Anterior cingulate cortex (tissue), 58 donors: ENCODE results near the gene TARBP1.

ENCODE experiments used
- DNase-seq, 58 donors: peaks; one replicate each; lab custom pipeline; 2025; lab: John Stamatoyannopoulos, UW

TARBP1 gene

GRCh38 chr1:234458352-234459017 is 20.5 kb downstream of the TARBP1 start:
- DNase-seq: no peak

- DNase-seq: no peak
Observed at GRCh38 chr1:234454926-234455325, 24.1 kb downstream of the TARBP1 start.

- no peak for DNase-seq
Observed at GRCh38 chr1:234452406-234452965, 26.5 kb downstream of the TARBP1 start.

- DNase-seq: no peak
Observed at GRCh38 chr1:234440348-234440747, 38.6 kb downstream of the TARBP1 start.

- DNase-seq: no peak
Observed at GRCh38 chr1:234438579-234438978, 40.4 kb downstream of the TARBP1 start.

- peak in 1 of 58 donors; percentile 6 for DNase-seq
Observed at GRCh38 chr1:234437423-234438171, 41.4 kb downstream of the TARBP1 start.

GRCh38 chr1:234435620-234436019 is 43.4 kb downstream of the TARBP1 start:
- no peak for DNase-seq

GRCh38 chr1:234434706-234435105 is 44.3 kb downstream of the TARBP1 start:
- DNase-seq: no peak

- DNase-seq: no peak
Observed at GRCh38 chr1:234433563-234434285, 45.3 kb downstream of the TARBP1 start.

GRCh38 chr1:234431255-234431654 is 47.7 kb downstream of the TARBP1 start:
- DNase-seq: no peak

GRCh38 chr1:234430691-234431090 is 48.3 kb downstream of the TARBP1 start:
- no peak for DNase-seq

GRCh38 chr1:234429434-234429806 is 49.6 kb downstream of the TARBP1 start:
- DNase-seq: no peak

GRCh38 chr1:234427950-234428646 is 50.9 kb downstream of the TARBP1 start:
- DNase-seq: no peak

GRCh38 chr1:234413990-234414389 is 65.0 kb downstream of the TARBP1 start:
- DNase-seq: no peak

GRCh38 chr1:234413485-234413884 is 65.5 kb downstream of the TARBP1 start:
- DNase-seq: no peak

GRCh38 chr1:234412830-234413229 is 66.1 kb downstream of the TARBP1 start:
- DNase-seq: no peak

- peak in 2 of 58 donors; percentile 7 to 17 for DNase-seq
Observed at GRCh38 chr1:234409328-234409727, 69.7 kb downstream of the TARBP1 start.

GRCh38 chr1:234408757-234409156 is 70.2 kb downstream of the TARBP1 start:
- peak in 1 of 58 donors; percentile 17 for DNase-seq

GRCh38 chr1:234406871-234407270 is 72.1 kb downstream of the TARBP1 start:
- no peak for DNase-seq

GRCh38 chr1:234405676-234406075 is 73.3 kb downstream of the TARBP1 start:
- no peak for DNase-seq

GRCh38 chr1:234402939-234403338 is 76.0 kb downstream of the TARBP1 start:
- no peak for DNase-seq
